Activated naive CD8-positive, alpha-beta T cell treated with anti-CD3 and anti-CD28 coated beads, Interleukin-2, amount 50 U/mL, for 24 hours (primary cell): ENCODE data around the gene PPP1R1A.
A peak's percentile ranks its signal among the peaks of the same experiment; 100 is the strongest.

Experiments
- ATAC-seq: fragments of 150-1000 bp; cut with Tn5 transposase; one replicate; pipeline ENCODE4 v1.10.0; 2021
- DNase-seq: peaks from one replicate; pipeline ENCODE4 v3.0.0; 2021
- H3K27ac Mint-ChIP-seq: one replicate; pipeline ENCODE4 v1.8.0; 2021; ENCODE audit warnings: mild to moderate bottlenecking, mixed read lengths
- H3K27me3 Mint-ChIP-seq: one replicate; pipeline ENCODE4 v1.8.0; 2021; ENCODE audit warnings: mixed read lengths
- H3K36me3 Mint-ChIP-seq: one replicate; pipeline ENCODE4 v1.8.0; 2021; ENCODE audit warnings: low read depth, mixed read lengths
- H3K4me1 Mint-ChIP-seq: one replicate; pipeline ENCODE4 v1.8.0; 2021; ENCODE audit warnings: mixed read lengths
- H3K4me3 Mint-ChIP-seq: one replicate; pipeline ENCODE4 v1.8.0; 2021; ENCODE audit warnings: mild to moderate bottlenecking, moderate library complexity, mixed read lengths
- H3K9me3 Mint-ChIP-seq: one replicate; pipeline ENCODE4 v1.8.0; 2021; ENCODE audit warnings: mixed read lengths

PPP1R1A gene

GRCh38 chr12:54549774-54550451, 38.5 kb downstream of the PPP1R1A start:
- Mint-ChIP-seq H3K9me3 (no peaks in the 10 kb centered on the region), H3K4me3 (peak overlapping the region; percentile 81), H3K36me3 (no peaks in the 10 kb centered on the region), H3K27me3 (peaks cover 12% of the 10 kb centered on the region), H3K4me1 (peaks cover 36% of the 10 kb centered on the region), H3K27ac (peak overlapping the region; percentile 52)
- ATAC-seq (peak; percentile 92), DNase-seq (peak; percentile 23)

DNA sequence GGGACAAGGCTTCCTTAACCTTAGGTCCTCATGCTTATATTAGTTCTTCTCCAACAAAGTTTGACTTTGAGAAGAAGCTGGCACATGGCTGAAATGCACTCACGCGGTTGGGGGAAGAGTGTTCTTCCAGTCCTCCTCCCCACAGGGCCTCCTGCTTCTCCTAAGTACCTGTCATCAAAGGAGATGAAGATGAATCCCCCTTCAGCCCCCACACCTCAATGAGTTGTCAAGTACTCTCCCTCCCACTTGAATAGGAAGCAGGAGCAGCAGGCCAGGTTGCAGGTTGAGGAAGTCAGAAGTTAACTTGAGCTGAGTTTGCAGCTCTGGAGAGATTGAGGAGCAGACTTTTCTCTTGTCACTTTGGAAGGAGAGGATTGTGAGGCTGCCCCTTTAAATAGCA, 41.9 kb downstream of the PPP1R1A start:
- H3K9me3 Mint-ChIP-seq: no peaks in the 10 kb centered on the region
- peaks cover 10% of the 10 kb centered on the region for H3K27me3 Mint-ChIP-seq
- DNase-seq (no peak), ATAC-seq (no peak)
- H3K4me3 Mint-ChIP-seq: no peak overlapping the region
- H3K36me3 Mint-ChIP-seq: no peaks in the 10 kb centered on the region
- H3K27ac Mint-ChIP-seq: no peak overlapping the region
- H3K4me1 Mint-ChIP-seq: peaks cover 36% of the 10 kb centered on the region

DNA sequence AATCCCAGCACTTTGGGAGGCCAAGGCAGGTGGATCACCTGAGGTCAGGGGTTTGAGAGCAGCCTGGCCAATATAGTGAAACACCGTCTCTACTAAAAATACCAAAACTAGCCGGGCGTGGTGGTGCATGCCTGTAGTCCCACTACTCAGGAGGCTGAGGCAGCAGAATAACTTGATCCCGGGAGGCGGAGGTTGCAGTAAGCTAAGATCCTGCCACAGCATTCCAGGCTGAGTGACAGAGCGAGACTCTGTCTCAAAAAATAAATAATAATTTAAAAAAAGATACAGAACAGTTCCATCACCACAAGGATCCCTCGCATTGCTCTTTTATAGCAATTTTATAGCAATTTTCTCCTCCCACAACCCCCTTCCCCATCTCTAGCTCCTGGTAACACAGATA, 43.7 kb downstream of the PPP1R1A start:
- no peaks in the 10 kb centered on the region for H3K36me3 Mint-ChIP-seq

GRCh38 chr12:54543526-54543925, 44.9 kb downstream of the PPP1R1A start:
- Mint-ChIP-seq H3K27ac (no peak overlapping the region), H3K4me3 (no peak overlapping the region), H3K27me3 (no peaks in the 10 kb centered on the region), H3K9me3 (no peaks in the 10 kb centered on the region), H3K4me1 (peaks cover 12% of the 10 kb centered on the region), H3K36me3 (peaks cover 3% of the 10 kb centered on the region)
- ATAC-seq (no peak), DNase-seq (no peak)

More for the DNA sequence above, 43.7 kb downstream of the PPP1R1A start:
- peaks cover 20% of the 10 kb centered on the region for H3K4me1 Mint-ChIP-seq
- no peak for ATAC-seq
- peaks cover 2% of the 10 kb centered on the region for H3K27me3 Mint-ChIP-seq
- no peak for DNase-seq
- no peak overlapping the region for H3K27ac Mint-ChIP-seq
- H3K9me3 Mint-ChIP-seq: no peaks in the 10 kb centered on the region
- no peak overlapping the region for H3K4me3 Mint-ChIP-seq

GRCh38 chr12:54541751-54542290, 46.6 kb downstream of the PPP1R1A start:
- Mint-ChIP-seq H3K27ac (no peak overlapping the region), H3K27me3 (no peaks in the 10 kb centered on the region), H3K4me3 (no peak overlapping the region), H3K9me3 (no peaks in the 10 kb centered on the region), H3K36me3 (peaks cover 16% of the 10 kb centered on the region), H3K4me1 (peaks cover 1% of the 10 kb centered on the region)
- ATAC-seq (no peak), DNase-seq (no peak)

- H3K9me3 Mint-ChIP-seq: no peaks in the 10 kb centered on the region
- H3K27ac Mint-ChIP-seq: peak overlapping the region; percentile 4
- H3K27me3 Mint-ChIP-seq: no peaks in the 10 kb centered on the region
- H3K4me1 Mint-ChIP-seq: peaks cover 17% of the 10 kb centered on the region
- no peak overlapping the region for H3K4me3 Mint-ChIP-seq
- no peak for ATAC-seq
- no peak for DNase-seq
- H3K36me3 Mint-ChIP-seq: peaks cover 43% of the 10 kb centered on the region
These were observed 50.2 kb downstream of the PPP1R1A start for GRCh38 chr12:54538136-54538700.

GRCh38 chr12:54535474-54535873, 53.0 kb downstream of the PPP1R1A start:
- DNase-seq (no peak), ATAC-seq (peak; percentile 76)
- Mint-ChIP-seq H3K4me1 (peaks cover 21% of the 10 kb centered on the region), H3K27ac (peak overlapping the region; percentile 55), H3K9me3 (no peaks in the 10 kb centered on the region), H3K27me3 (no peaks in the 10 kb centered on the region), H3K36me3 (peaks cover 62% of the 10 kb centered on the region), H3K4me3 (no peak overlapping the region)

DNA sequence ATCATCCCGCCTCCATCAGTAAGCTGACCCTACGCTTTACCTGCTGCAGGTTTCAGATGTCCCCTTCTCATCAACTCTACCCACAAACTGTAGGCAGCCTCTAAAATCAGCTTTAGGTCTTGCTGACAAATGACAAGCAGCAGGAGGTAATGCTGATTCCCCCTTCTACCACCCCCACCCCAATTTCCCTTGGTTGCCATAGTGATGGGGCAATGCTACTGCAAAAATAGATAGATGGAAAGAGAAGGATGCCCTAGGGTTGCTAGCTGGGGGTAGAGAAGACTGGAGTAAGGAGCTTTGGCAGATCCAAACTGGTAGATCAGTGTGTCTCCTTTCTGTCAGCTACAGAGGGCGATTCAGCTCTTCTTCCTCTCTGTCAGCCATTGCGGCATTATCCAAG, 58.9 kb downstream of the PPP1R1A start:
- no peak for DNase-seq
- no peak overlapping the region for H3K27ac Mint-ChIP-seq
- no peaks in the 10 kb centered on the region for H3K9me3 Mint-ChIP-seq
- peaks cover 42% of the 10 kb centered on the region for H3K36me3 Mint-ChIP-seq
- no peaks in the 10 kb centered on the region for H3K27me3 Mint-ChIP-seq
- H3K4me3 Mint-ChIP-seq: no peak overlapping the region
- ATAC-seq: no peak
- peaks cover 7% of the 10 kb centered on the region for H3K4me1 Mint-ChIP-seq
